COLO829 (cell line): ENCODE measurements around the gene SLC29A1.

Source experiments
- DNase-seq: peaks from one replicate; pipeline ENCODE4 v3.0.0; 2012; ENCODE audit warnings: low spot score

Gene SLC29A1

GRCh38 chr6:44237021-44237812 lies 13.8 kb downstream of the SLC29A1 start:
- peak; percentile 75 for DNase-seq

- no peak for DNase-seq
These were observed 14.5 kb downstream of the SLC29A1 start for GRCh38 chr6:44237813-44238433.

GRCh38 chr6:44238687-44239350 lies 15.4 kb downstream of the SLC29A1 start:
- no peak for DNase-seq

GRCh38 chr6:44243345-44243744 lies 19.9 kb downstream of the SLC29A1 start:
- DNase-seq: no peak

- DNase-seq: no peak
These were observed 22.1 kb downstream of the SLC29A1 start for GRCh38 chr6:44245391-44245911.

GRCh38 chr6:44245912-44246662 lies 22.7 kb downstream of the SLC29A1 start:
- DNase-seq: peak; percentile 84

GRCh38 chr6:44246663-44247337 lies 23.4 kb downstream of the SLC29A1 start, which contains the start of gene HSP90AB1:
Gene HSP90AB1 (plus strand): TSS chr6:44247101. CDS start chr6:44248630, 1,529 bp downstream.
- peak; percentile 98 for DNase-seq

GRCh38 chr6:44247338-44248302 lies 24.2 kb downstream of the SLC29A1 start:
- DNase-seq: no peak

GRCh38 chr6:44248579-44248978 lies 25.2 kb downstream of the SLC29A1 start:
- no peak for DNase-seq

- no peak for DNase-seq
These were observed 25.8 kb downstream of the SLC29A1 start for GRCh38 chr6:44249082-44249748.

GRCh38 chr6:44250067-44250717 lies 26.8 kb downstream of the SLC29A1 start:
- no peak for DNase-seq

- DNase-seq: no peak
These were observed 27.3 kb downstream of the SLC29A1 start for GRCh38 chr6:44250718-44251123.

- no peak for DNase-seq
These were observed 28.5 kb downstream of the SLC29A1 start for GRCh38 chr6:44251576-44252524.

GRCh38 chr6:44253307-44254101 lies 30.1 kb downstream of the SLC29A1 start:
- DNase-seq: no peak

- no peak for DNase-seq
These were observed 31.1 kb downstream of the SLC29A1 start for GRCh38 chr6:44254191-44255104.
